GM12864 (cell line): ENCODE measurements around the gene CBX5.

ENCODE experiments used
- DNase-seq: peaks from one replicate; pipeline ENCODE4 v3.0.0-alpha.2; 2011; ENCODE audit warnings: low read depth
- H3K4me3 ChIP-seq: 2 replicates; pipeline ENCODE4 v1.5.1; 2011; ENCODE audit warnings: mild to moderate bottlenecking, low read depth, low read length, control low read depth
- CTCF ChIP-seq: IDR thresholded peaks from 2 replicates; pipeline ENCODE4 v1.5.1; 2011; ENCODE audit warnings: low read depth, mild to moderate bottlenecking, moderate library complexity, low read length, control low read depth, inconsistent platforms; ENCODE audit errors: missing control alignments

CBX5 gene

GRCh38 chr12:54257332-54257731, 22.6 kb downstream of the CBX5 start:
- TF ChIP-seq CTCF, result no peak
- no peak overlapping the region for H3K4me3 ChIP-seq
- DNase-seq, result no peak

GRCh38 chr12:54253240-54253639, 26.7 kb downstream of the CBX5 start:
- no peak for TF ChIP-seq CTCF
- DNase-seq, result no peak

GRCh38 chr12:54251667-54252284, 28.1 kb downstream of the CBX5 start:
- peak; percentile 59 for TF ChIP-seq CTCF
- no peak overlapping the region for H3K4me3 ChIP-seq
- DNase-seq, result no peak

More at GRCh38 chr12:54253240-54253639, 26.7 kb downstream of the CBX5 start:
- no peak overlapping the region for H3K4me3 ChIP-seq

GRCh38 chr12:54249489-54249888, 30.4 kb downstream of the CBX5 start:
- H3K4me3 ChIP-seq, result no peak overlapping the region
- no peak for TF ChIP-seq CTCF
- no peak for DNase-seq

GRCh38 chr12:54246011-54246641, 33.8 kb downstream of the CBX5 start:
- DNase-seq, result no peak
- no peak overlapping the region for H3K4me3 ChIP-seq
- no peak for TF ChIP-seq CTCF

- no peak for TF ChIP-seq CTCF
- no peak for DNase-seq
- H3K4me3 ChIP-seq, result no peak overlapping the region
These were observed 38.8 kb downstream of the CBX5 start for GRCh38 chr12:54240971-54241588.

- TF ChIP-seq CTCF, result no peak
- no peak for DNase-seq
- H3K4me3 ChIP-seq, result no peak overlapping the region
These were observed 39.8 kb downstream of the CBX5 start for GRCh38 chr12:54240129-54240528.
